GM18498 (cell line): ENCODE data around the gene HOXD4.

Source experiments
- ATAC-seq: cut with Tn5 transposase; IDR thresholded peaks from one replicate; pipeline ENCODE4 v1.9.1; 2021; ENCODE audit warnings: mild to moderate bottlenecking, moderate library complexity; ENCODE audit not compliant: unreplicated experiment

The HOXD4 gene

GRCh38 chr2:176114120-176114929 lies 37.0 kb upstream of the HOXD4 start:
- ATAC-seq = no peak

GRCh38 chr2:176114930-176115625 lies 36.3 kb upstream of the HOXD4 start:
- no peak for ATAC-seq

DNA sequence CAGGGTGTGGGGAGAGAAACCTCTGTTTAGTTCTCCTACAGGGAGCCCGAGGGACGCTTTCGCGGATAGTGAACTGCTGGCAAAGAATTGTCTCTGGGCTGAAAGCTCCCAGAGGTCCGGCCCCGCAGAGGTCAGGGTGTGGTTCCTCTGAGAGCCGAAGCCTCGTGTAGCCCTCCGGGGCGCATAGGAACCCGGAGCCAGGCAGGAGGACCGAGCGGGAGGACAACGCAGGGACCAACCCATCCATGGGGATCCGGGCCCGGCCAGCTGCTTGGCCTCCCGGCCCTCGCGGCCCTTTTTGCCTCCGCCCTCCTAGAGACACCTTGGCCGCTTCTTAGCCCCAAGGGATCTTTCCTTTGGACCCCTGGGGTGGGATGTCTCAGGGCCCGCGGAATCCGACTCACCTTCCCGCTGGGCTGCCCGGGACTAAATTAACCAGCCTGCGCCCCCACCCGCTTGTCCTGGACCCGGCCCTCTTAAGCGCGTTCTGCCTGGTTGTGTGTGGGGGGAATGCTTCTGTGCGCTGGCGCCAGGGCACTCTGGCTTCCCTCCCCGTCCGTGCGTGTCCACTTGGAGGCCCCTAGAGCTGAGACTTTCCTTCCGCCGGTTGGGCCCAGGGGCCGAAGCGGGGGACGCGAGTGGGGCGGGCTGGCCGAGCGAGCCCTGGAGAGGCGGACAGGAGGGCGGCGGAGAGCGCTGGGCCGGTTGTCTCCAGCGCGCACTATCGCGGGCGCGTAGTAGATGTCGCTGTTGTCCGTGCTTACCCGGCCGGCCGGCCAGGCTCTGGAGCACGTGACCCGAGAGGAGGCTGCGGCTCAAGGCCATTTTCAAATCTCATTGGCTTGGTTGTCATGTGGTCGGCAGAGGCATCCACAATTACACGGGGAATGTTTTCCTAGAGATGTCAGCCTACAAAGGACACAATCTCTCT lies 35.2 kb upstream of the HOXD4 start, which contains the start of gene HOXD10:
HOXD10 (plus strand) TSS at position 896 of the 931 bp plus-strand sequence. CDS start 56 bp downstream, outside the sequence.
- no peak for ATAC-seq

DNA sequence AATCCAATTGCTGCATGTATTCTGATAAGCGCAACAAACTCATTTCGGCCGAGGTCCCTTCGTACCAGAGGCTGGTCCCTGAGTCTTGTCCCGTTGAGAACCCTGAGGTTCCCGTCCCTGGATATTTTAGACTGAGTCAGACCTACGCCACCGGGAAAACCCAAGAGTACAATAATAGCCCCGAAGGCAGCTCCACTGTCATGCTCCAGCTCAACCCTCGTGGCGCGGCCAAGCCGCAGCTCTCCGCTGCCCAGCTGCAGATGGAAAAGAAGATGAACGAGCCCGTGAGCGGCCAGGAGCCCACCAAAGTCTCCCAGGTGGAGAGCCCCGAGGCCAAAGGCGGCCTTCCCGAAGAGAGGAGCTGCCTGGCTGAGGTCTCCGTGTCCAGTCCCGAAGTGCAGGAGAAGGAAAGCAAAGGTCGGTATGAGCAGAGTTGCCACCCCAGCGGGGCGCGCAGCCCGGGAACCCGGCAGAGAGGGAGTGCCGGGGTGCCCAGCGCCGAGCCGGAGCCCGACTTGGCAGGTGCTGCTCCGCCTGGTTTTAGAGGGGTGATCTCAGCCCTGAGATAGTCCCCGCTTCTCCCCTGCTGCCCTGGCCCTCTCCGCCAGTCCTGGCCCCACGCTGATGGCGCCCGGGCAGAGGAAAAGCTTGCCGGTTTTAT lies 34.1 kb upstream of the HOXD4 start:
- ATAC-seq = no peak

DNA sequence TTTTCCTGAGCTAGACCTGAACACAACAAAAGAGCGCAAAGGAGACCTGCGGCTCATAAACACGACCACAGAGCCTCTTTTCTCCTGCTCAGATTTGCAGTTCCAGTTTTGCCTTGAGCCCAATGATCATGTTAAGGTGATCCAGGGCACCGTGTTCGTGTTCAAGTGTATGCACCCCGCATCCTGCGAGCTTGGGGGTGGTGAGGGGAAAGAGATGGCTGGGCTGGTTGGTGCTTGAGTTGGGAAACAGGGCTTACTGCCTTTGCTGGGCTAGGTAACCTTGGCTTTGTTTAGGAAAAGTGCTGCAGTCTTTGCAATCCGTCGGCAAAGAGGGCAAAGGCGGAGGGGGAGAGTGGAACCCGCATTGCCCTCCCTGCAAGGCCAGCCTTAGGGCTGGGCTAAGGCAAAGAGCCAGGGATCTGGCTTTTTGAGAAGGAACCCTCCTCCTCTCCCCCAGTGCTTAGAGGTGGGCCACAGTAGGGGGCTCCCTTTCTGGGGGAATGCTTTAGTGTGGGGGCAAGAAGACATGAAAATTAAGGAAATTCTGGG lies 33.5 kb upstream of the HOXD4 start:
- ATAC-seq = no peak

GRCh38 chr2:176118601-176119339 lies 32.6 kb upstream of the HOXD4 start:
- ATAC-seq = no peak

- ATAC-seq = no peak
These were observed 30.8 kb upstream of the HOXD4 start for GRCh38 chr2:176120364-176121189.

DNA sequence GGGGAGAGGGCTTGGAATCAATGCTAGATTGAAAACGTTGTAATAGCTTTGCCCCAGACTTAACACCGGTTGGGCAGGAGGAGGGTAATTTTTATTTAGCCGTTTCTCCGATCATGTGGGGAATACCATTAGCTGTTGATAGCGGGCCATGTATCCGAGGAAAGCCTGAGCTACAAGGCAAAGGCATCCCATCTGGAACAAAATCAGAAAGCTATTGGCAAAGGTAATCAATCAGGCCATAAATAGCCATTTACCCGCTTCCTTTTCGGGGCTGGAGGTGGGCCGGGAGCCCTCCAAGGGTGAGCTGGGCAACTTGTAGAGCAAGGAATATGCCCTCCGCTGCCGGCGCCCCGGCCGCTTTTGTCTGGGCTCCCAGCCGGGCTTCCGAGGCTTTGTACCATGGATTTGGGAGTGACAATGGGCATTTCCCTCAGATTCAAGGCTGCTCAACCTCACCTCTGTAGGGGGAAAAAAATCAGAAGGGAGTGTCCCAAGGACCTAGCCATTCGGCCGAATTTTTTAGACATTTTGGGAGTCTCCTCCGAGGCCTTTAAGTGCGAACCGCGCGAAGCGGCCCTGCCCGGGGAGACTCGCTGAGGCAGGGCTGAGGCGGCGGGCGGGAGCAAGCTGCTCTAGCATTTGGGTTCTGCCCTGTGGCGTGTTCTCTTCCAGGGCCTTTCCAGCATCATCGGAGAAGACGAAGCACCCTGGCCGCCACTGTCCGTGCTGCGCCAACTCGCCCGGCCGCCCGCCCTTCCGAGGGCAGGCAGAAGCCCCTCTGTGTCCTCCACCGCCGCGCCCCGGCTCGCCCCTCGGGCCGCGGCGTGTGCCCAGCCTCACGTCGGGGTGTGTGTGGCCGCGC lies 29.9 kb upstream of the HOXD4 start:
- ATAC-seq = no peak

- ATAC-seq = no peak
These were observed 29.2 kb upstream of the HOXD4 start for GRCh38 chr2:176122052-176122682.

- ATAC-seq = no peak
These were observed 28.5 kb upstream of the HOXD4 start, which contains the start of gene HOXD9 for GRCh38 chr2:176122683-176123410. Gene HOXD9, plus strand, starts transcription at chr2:176122719. Its CDS starts 50 bp downstream, at chr2:176122769.

- no peak for ATAC-seq
These were observed 27.8 kb upstream of the HOXD4 start for GRCh38 chr2:176123411-176124109.

DNA sequence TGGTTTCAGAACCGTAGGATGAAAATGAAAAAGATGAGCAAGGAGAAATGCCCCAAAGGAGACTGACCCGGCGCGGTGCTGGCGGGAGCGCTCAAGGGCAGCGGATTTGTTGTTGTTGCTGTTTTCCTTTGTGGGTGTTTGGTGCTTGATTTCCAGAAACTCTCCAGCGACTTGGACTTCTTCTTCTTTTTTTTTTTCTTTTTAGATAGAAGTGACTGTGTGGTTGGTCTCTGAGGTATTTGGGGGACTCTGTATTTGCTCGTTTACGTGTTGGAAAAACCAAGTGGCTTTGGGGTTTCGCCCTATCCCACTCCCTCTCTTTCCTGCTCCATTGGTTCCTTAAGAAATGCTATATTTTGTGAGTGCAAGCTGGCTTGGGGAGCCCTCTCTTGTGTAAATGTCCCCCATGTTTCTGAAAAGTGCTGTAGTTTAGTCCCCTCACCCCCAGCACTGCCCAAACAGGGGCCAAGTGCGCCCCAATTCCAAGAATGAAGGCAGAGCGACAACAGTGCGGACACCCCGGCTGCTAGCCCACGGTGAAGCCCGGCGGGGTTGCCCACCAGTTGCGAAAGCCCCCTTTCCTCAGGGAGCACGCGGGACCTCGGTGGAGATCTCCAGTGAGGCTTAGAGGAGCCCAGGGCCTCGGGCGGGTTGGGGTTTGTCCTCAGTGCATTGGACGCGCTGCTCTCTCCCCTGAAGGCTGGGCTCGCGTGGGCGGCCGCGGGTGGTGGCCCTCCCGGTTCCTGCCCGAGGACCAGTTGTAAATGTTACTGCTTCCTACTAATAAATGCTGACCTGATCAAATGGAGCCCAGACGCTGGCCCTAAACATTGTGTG lies 27.0 kb upstream of the HOXD4 start:
- no peak for ATAC-seq

DNA sequence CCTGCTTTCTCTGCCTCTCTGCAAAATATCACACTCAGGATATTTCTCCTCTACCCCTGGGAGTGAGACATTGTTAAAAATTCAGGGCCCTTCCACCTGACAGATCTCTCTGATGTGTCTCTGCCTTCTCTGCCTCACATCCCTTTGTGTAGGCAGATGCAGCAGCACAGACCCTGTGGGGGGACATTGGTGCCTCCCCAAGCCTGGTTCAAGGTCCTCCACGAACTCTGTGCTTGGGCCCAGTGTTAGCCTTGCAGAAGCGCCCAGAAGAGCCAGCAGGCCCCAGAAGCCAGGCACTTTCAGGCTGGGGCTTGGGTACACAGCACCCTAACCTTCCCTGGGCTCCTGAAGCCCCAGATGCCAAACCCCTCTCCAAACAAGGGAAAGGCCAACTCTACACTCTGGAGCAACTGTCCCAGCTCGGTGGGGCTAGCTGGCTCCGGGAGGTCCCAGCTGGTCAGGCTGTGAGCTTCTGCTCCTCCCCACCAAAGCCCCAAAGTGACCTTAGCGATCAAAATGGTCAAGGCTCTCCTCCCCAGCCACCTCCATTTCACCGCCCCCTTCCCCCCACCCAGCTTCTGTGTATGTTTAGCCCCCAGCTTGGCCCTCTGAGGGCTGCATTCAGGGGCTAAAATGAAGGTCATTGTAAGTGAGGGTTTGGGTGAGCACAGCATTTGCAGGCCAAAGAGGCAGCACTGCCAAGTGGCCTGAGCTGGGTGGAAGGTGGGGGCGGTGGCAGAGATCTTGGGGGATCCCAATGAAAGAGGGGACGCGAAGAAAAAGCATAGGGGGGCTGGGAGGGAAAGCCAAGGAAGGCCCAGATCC lies 26.2 kb upstream of the HOXD4 start:
- ATAC-seq = no peak

DNA sequence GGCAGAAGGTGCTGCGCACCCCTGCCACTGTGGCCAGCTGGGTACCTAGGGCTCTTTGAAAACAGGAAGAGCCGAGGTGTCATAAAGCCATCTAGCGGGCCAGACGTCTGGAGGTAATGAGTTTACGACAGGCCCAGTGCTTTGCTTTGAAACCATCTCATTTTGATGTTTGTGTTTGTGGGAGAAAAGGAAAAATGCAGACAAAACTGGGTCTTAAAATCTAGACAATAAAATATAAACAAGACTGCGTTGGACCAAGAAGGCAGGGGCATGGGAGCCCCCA lies 25.6 kb upstream of the HOXD4 start:
- no peak for ATAC-seq
